WTC11 (cell line): ENCODE measurements around the gene EFNB3. TPM values are rescaled to one million over a fixed set of nuclear protein-coding genes. Genes with fewer than 3 reads are reported as not detected.

ENCODE experiments used
- ATAC-seq: fragments of 200-7000 bp; cut with Tn5 transposase; 2 replicates; pipeline ENCODE4 v1.10.0; 2021; ENCODE audit warnings: mild to moderate bottlenecking, moderate library complexity
- CTCF ChIA-PET: fragments of 300-600 bp; sonication (Branson Sonifier 250); formaldehyde crosslinking; loops from one replicate; lab custom pipeline; 2021; ENCODE audit warnings: antibody characterized with exemption; lab: Charles Lee
- POLR2A ChIA-PET: fragments of 350-600 bp; sonication (Branson Sonifier 250); formaldehyde crosslinking; loops from one replicate; lab custom pipeline; 2021; ENCODE audit warnings: antibody characterized with exemption; lab: Charles Lee
- DNase-seq: peaks from one replicate; pipeline ENCODE4 v3.0.0; 2021; ENCODE audit warnings: low spot score
- H3K27ac Mint-ChIP-seq: 2 replicates; pipeline ENCODE4 v1.8.0; 2021; ENCODE audit warnings: mixed read lengths
- H3K27me3 Mint-ChIP-seq: 2 replicates; pipeline ENCODE4 v1.8.0; 2021; ENCODE audit warnings: low read depth, mild to moderate bottlenecking, moderate library complexity, mixed read lengths
- H3K36me3 Mint-ChIP-seq: 2 replicates; pipeline ENCODE4 v1.8.0; 2021; ENCODE audit warnings: mixed read lengths
- H3K4me1 Mint-ChIP-seq: 2 replicates; pipeline ENCODE4 v1.8.0; 2022; ENCODE audit warnings: mixed read lengths
- H3K4me3 Mint-ChIP-seq: 2 replicates; pipeline ENCODE4 v1.8.0; 2021; ENCODE audit warnings: mild to moderate bottlenecking, moderate library complexity, mixed read lengths
- H3K9me3 Mint-ChIP-seq: 2 replicates; pipeline ENCODE4 v1.8.0; 2021; ENCODE audit warnings: mixed read lengths
- ESRRA ChIP-seq: sonication (generic); formaldehyde crosslinking; IDR thresholded peaks from 2 replicates; pipeline ENCODE4 v1.8.1; 2022; ENCODE audit warnings: mild to moderate bottlenecking, missing genetic modification reagents, borderline replicate concordance
- GRHL2 ChIP-seq: fragments of 250-450 bp; sonication (Bioruptor Pico); IDR thresholded peaks from 2 replicates; pipeline ENCODE4 v1.8.0; 2022; ENCODE audit warnings: mild to moderate bottlenecking, moderate library complexity; ENCODE audit not compliant: insufficient replicate concordance, severe bottlenecking
- JAZF1 ChIP-seq: fragments of 250-450 bp; sonication (Bioruptor Pico); IDR thresholded peaks from 2 replicates; pipeline ENCODE4 v1.9.0; 2021; ENCODE audit warnings: moderate library complexity, mild to moderate bottlenecking, inconsistent platforms
- KAT7 ChIP-seq: sonication (generic); formaldehyde crosslinking; IDR thresholded peaks from 2 replicates; pipeline ENCODE4 v1.8.1; 2023; ENCODE audit warnings: missing genetic modification reagents, mild to moderate bottlenecking, borderline replicate concordance
- MXD4 ChIP-seq: fragments of 250-450 bp; sonication (Bioruptor Pico); IDR thresholded peaks from 2 replicates; pipeline ENCODE4 v1.8.0; 2021; ENCODE audit warnings: mild to moderate bottlenecking, moderate library complexity, borderline replicate concordance
- TEAD1 ChIP-seq: sonication (generic); formaldehyde crosslinking; IDR thresholded peaks from 2 replicates; pipeline ENCODE4 v1.8.0; 2022; ENCODE audit warnings: mild to moderate bottlenecking, missing genetic modification reagents
- TEAD4 ChIP-seq: sonication (generic); formaldehyde crosslinking; IDR thresholded peaks from 2 replicates; pipeline ENCODE4 v1.8.0; 2022; ENCODE audit warnings: mild to moderate bottlenecking, missing genetic modification reagents
- TP53 ChIP-seq: sonication (generic); formaldehyde crosslinking; IDR thresholded peaks from 2 replicates; pipeline ENCODE4 v1.8.1; 2023; ENCODE audit warnings: mild to moderate bottlenecking, missing genetic modification reagents
- ZNF138 ChIP-seq: sonication (generic); formaldehyde crosslinking; conservative IDR thresholded peaks from 2 replicates; pipeline ENCODE4 v1.8.1; 2022; ENCODE audit warnings: mild to moderate bottlenecking, moderate library complexity, missing genetic modification reagents
- ZNF219 ChIP-seq: sonication (generic); formaldehyde crosslinking; IDR thresholded peaks from 2 replicates; pipeline ENCODE4 v1.8.0; 2023; ENCODE audit warnings: missing genetic modification reagents, mild to moderate bottlenecking, borderline replicate concordance
- ZNF671 ChIP-seq: fragments of 250-450 bp; sonication (Bioruptor Pico); IDR thresholded peaks from 2 replicates; pipeline ENCODE4 v1.8.0; 2021; ENCODE audit warnings: mild to moderate bottlenecking
- total RNA-seq: library from RNA; stranded (reverse); gene quantifications from 3 replicates; pipeline ENCODE4 v1.2.3, GENCODE V29; 2021
- TF ChIP-seq, protein P1 (sequence below): fragments of 200-600 bp; IDR thresholded peaks from 2 replicates; pipeline ENCODE4 v1.8.0; 2022; ENCODE audit warnings: antibody characterized with exemption
- TF ChIP-seq, protein P2 (sequence below): sonication (generic); formaldehyde crosslinking; IDR thresholded peaks from 2 replicates; pipeline ENCODE4 v1.8.0; 2022; ENCODE audit warnings: missing genetic modification reagents
- TF ChIP-seq, protein P3 (sequence below): sonication (generic); formaldehyde crosslinking; IDR thresholded peaks from 2 replicates; pipeline ENCODE4 v1.8.1; 2023; ENCODE audit warnings: mild to moderate bottlenecking, missing genetic modification reagents
- TF ChIP-seq, protein P4 (sequence below): sonication (generic); formaldehyde crosslinking; IDR thresholded peaks from 2 replicates; pipeline ENCODE4 v1.8.0; 2023; ENCODE audit warnings: missing genetic modification reagents
- TF ChIP-seq, protein P5 (sequence below): sonication (generic); formaldehyde crosslinking; IDR thresholded peaks from 2 replicates; pipeline ENCODE4 v1.8.1; 2022; ENCODE audit warnings: low read depth, mild to moderate bottlenecking, moderate library complexity, missing genetic modification reagents, borderline replicate concordance
- TF ChIP-seq, protein P6 (sequence below): sonication (generic); formaldehyde crosslinking; IDR thresholded peaks from 2 replicates; pipeline ENCODE4 v1.8.0; 2023; ENCODE audit warnings: mild to moderate bottlenecking, missing genetic modification reagents
- TF ChIP-seq, protein P7 (sequence below): sonication (generic); formaldehyde crosslinking; IDR thresholded peaks from 2 replicates; pipeline ENCODE4 v1.8.0; 2023; ENCODE audit warnings: missing genetic modification reagents, mild to moderate bottlenecking, borderline replicate concordance

Gene EFNB3
- total RNA-seq, 1 experiment from 2014 or later: 14.7 TPM

DNA sequence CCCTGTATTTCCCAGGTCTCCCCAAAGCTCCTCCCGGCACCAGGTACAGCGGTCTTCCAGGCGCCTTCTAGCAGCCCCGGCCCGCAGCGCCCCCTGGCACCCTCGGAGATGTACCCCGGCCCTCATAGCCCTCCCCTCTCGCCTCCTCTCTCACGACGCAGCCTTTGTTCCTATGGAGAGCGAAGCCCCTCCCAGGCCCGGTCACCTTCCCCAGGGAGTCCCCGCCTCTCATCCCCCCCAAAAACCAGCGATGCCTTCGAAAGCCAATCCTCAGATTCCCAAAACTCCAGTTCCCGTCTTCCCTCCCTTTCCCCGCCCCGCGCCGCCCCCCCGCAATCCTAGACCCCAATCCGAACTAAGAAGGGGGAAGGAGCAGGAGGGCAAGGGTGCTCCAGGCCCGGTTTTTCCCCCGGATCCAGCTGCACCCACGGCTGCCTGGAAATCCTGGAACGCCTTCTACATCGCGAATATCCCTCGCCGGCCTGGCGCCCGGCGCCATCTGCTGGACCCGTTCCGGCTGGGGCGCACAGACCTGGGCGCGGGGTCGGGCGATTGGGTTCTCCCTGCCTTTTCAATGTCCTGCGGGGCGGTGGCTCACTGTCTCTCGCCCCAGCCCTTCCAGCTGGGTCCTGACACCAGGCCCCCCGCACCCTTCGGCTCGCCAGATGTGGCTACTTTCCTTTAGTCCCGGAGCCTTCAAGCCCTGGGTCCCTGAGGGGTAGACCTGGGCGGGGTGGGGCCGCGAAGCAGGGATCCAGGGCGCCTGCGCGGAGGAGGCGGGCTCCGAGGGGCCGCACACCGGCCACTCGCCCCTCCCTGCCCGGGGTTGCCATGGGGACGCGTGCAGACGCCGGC lies 12.1 kb downstream of the EFNB3 start, which contains the start of gene DNAH2:
TSS of gene DNAH2 (plus strand) at position 844 of the 855 bp plus-strand sequence. CDS start 1,991 bp downstream, outside the sequence.
- H3K9me3 Mint-ChIP-seq: no peaks in the 10 kb centered on the region
- H3K4me1 Mint-ChIP-seq: peaks cover 36% of the 10 kb centered on the region
- CTCF ChIA-PET: interaction anchor here (0.5 to 8.0 kb wide), 52 partner anchors 11 to 825 kb away, joined by 3 to 120 read pairs (median 4); partner anchors contain the start of genes ACAP1, ATP1B2, EFNB3 and FXR2
- POLR2A ChIA-PET: interaction anchor here (0.6 to 2.3 kb wide), 10 partner anchors 12 to 140 kb away, joined by 4 to 18 read pairs (median 6); partner anchors contain the start of genes EFNB3, MPDU1, NAA38 and SAT2
- no peaks in the 10 kb centered on the region for H3K36me3 Mint-ChIP-seq
- DNase-seq: peak; percentile 96
- H3K27me3 Mint-ChIP-seq: peaks cover 47% of the 10 kb centered on the region
- peak within 1 kb of the TSS; percentile 83 for H3K4me3 Mint-ChIP-seq
- peak within 1 kb of the TSS; percentile 72; the same call in 1 of the 2 replicates for H3K27ac Mint-ChIP-seq
- ATAC-seq: peak; percentile 88
- TF ChIP-seq, protein P1, sequence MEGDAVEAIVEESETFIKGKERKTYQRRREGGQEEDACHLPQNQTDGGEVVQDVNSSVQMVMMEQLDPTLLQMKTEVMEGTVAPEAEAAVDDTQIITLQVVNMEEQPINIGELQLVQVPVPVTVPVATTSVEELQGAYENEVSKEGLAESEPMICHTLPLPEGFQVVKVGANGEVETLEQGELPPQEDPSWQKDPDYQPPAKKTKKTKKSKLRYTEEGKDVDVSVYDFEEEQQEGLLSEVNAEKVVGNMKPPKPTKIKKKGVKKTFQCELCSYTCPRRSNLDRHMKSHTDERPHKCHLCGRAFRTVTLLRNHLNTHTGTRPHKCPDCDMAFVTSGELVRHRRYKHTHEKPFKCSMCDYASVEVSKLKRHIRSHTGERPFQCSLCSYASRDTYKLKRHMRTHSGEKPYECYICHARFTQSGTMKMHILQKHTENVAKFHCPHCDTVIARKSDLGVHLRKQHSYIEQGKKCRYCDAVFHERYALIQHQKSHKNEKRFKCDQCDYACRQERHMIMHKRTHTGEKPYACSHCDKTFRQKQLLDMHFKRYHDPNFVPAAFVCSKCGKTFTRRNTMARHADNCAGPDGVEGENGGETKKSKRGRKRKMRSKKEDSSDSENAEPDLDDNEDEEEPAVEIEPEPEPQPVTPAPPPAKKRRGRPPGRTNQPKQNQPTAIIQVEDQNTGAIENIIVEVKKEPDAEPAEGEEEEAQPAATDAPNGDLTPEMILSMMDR: no peak
- TF ChIP-seq, protein P2, sequence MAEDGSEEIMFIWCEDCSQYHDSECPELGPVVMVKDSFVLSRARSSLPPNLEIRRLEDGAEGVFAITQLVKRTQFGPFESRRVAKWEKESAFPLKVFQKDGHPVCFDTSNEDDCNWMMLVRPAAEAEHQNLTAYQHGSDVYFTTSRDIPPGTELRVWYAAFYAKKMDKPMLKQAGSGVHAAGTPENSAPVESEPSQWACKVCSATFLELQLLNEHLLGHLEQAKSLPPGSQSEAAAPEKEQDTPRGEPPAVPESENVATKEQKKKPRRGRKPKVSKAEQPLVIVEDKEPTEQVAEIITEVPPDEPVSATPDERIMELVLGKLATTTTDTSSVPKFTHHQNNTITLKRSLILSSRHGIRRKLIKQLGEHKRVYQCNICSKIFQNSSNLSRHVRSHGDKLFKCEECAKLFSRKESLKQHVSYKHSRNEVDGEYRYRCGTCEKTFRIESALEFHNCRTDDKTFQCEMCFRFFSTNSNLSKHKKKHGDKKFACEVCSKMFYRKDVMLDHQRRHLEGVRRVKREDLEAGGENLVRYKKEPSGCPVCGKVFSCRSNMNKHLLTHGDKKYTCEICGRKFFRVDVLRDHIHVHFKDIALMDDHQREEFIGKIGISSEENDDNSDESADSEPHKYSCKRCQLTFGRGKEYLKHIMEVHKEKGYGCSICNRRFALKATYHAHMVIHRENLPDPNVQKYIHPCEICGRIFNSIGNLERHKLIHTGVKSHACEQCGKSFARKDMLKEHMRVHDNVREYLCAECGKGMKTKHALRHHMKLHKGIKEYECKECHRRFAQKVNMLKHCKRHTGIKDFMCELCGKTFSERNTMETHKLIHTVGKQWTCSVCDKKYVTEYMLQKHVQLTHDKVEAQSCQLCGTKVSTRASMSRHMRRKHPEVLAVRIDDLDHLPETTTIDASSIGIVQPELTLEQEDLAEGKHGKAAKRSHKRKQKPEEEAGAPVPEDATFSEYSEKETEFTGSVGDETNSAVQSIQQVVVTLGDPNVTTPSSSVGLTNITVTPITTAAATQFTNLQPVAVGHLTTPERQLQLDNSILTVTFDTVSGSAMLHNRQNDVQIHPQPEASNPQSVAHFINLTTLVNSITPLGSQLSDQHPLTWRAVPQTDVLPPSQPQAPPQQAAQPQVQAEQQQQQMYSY: peak; percentile 100
- no peak for TF ChIP-seq ZNF219 (CRISPR knock-in tag)
- TF ChIP-seq, protein P3, sequence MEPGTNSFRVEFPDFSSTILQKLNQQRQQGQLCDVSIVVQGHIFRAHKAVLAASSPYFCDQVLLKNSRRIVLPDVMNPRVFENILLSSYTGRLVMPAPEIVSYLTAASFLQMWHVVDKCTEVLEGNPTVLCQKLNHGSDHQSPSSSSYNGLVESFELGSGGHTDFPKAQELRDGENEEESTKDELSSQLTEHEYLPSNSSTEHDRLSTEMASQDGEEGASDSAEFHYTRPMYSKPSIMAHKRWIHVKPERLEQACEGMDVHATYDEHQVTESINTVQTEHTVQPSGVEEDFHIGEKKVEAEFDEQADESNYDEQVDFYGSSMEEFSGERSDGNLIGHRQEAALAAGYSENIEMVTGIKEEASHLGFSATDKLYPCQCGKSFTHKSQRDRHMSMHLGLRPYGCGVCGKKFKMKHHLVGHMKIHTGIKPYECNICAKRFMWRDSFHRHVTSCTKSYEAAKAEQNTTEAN: 0 out of 2 replicates have a peak, but pooled peaks have one; percentile 65
- no peak for TF ChIP-seq GRHL2 (CRISPR knock-in tag)
- no peak for TF ChIP-seq TEAD4 (CRISPR knock-in tag)
- TF ChIP-seq TEAD1: peak; percentile 68; the same call in 1 of the 2 replicates
- no peak for TF ChIP-seq JAZF1 (CRISPR knock-in tag)
- TF ChIP-seq, protein P4, sequence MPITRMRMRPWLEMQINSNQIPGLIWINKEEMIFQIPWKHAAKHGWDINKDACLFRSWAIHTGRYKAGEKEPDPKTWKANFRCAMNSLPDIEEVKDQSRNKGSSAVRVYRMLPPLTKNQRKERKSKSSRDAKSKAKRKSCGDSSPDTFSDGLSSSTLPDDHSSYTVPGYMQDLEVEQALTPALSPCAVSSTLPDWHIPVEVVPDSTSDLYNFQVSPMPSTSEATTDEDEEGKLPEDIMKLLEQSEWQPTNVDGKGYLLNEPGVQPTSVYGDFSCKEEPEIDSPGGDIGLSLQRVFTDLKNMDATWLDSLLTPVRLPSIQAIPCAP (CRISPR knock-in tag): no peak
- no peak for TF ChIP-seq MXD4 (CRISPR knock-in tag)
- TF ChIP-seq, protein P5, sequence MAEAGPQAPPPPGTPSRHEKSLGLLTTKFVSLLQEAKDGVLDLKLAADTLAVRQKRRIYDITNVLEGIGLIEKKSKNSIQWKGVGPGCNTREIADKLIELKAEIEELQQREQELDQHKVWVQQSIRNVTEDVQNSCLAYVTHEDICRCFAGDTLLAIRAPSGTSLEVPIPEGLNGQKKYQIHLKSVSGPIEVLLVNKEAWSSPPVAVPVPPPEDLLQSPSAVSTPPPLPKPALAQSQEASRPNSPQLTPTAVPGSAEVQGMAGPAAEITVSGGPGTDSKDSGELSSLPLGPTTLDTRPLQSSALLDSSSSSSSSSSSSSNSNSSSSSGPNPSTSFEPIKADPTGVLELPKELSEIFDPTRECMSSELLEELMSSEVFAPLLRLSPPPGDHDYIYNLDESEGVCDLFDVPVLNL: no peak
- 0 out of 2 replicates have a peak, but pooled peaks have one; percentile 61 for TF ChIP-seq ESRRA (CRISPR knock-in tag)
- no peak for TF ChIP-seq ZNF671
- TF ChIP-seq KAT7 (CRISPR knock-in tag): 0 out of 2 replicates have a peak, but pooled peaks have one; percentile 71
- TF ChIP-seq, protein P6, sequence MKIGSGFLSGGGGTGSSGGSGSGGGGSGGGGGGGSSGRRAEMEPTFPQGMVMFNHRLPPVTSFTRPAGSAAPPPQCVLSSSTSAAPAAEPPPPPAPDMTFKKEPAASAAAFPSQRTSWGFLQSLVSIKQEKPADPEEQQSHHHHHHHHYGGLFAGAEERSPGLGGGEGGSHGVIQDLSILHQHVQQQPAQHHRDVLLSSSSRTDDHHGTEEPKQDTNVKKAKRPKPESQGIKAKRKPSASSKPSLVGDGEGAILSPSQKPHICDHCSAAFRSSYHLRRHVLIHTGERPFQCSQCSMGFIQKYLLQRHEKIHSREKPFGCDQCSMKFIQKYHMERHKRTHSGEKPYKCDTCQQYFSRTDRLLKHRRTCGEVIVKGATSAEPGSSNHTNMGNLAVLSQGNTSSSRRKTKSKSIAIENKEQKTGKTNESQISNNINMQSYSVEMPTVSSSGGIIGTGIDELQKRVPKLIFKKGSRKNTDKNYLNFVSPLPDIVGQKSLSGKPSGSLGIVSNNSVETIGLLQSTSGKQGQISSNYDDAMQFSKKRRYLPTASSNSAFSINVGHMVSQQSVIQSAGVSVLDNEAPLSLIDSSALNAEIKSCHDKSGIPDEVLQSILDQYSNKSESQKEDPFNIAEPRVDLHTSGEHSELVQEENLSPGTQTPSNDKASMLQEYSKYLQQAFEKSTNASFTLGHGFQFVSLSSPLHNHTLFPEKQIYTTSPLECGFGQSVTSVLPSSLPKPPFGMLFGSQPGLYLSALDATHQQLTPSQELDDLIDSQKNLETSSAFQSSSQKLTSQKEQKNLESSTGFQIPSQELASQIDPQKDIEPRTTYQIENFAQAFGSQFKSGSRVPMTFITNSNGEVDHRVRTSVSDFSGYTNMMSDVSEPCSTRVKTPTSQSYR: 0 out of 2 replicates have a peak, but pooled peaks have one; percentile 12
- TF ChIP-seq, protein P7, sequence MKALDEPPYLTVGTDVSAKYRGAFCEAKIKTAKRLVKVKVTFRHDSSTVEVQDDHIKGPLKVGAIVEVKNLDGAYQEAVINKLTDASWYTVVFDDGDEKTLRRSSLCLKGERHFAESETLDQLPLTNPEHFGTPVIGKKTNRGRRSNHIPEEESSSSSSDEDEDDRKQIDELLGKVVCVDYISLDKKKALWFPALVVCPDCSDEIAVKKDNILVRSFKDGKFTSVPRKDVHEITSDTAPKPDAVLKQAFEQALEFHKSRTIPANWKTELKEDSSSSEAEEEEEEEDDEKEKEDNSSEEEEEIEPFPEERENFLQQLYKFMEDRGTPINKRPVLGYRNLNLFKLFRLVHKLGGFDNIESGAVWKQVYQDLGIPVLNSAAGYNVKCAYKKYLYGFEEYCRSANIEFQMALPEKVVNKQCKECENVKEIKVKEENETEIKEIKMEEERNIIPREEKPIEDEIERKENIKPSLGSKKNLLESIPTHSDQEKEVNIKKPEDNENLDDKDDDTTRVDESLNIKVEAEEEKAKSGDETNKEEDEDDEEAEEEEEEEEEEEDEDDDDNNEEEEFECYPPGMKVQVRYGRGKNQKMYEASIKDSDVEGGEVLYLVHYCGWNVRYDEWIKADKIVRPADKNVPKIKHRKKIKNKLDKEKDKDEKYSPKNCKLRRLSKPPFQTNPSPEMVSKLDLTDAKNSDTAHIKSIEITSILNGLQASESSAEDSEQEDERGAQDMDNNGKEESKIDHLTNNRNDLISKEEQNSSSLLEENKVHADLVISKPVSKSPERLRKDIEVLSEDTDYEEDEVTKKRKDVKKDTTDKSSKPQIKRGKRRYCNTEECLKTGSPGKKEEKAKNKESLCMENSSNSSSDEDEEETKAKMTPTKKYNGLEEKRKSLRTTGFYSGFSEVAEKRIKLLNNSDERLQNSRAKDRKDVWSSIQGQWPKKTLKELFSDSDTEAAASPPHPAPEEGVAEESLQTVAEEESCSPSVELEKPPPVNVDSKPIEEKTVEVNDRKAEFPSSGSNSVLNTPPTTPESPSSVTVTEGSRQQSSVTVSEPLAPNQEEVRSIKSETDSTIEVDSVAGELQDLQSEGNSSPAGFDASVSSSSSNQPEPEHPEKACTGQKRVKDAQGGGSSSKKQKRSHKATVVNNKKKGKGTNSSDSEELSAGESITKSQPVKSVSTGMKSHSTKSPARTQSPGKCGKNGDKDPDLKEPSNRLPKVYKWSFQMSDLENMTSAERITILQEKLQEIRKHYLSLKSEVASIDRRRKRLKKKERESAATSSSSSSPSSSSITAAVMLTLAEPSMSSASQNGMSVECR (CRISPR knock-in tag): 0 out of 2 replicates have a peak, but pooled peaks have one; percentile 44
- TF ChIP-seq TP53 (CRISPR knock-in tag): no peak
- TF ChIP-seq ZNF138 (CRISPR knock-in tag): 0 out of 2 replicates have a peak, but pooled peaks have one; percentile 29
